HepG2 (cell line): ENCODE measurements around the gene CAPN12. TPM values are rescaled to one million over a fixed set of nuclear protein-coding genes. Genes with fewer than 3 reads are reported as not detected.

Experiments
- ARNT2 ChIP-seq: sonication (generic); formaldehyde crosslinking; IDR thresholded peaks from 2 replicates; pipeline ENCODE4 v1.8.0; 2022; ENCODE audit warnings: mild to moderate bottlenecking, low read depth, missing genetic modification reagents, moderate library complexity
- PRMT3 ChIP-seq: sonication (generic); formaldehyde crosslinking; IDR thresholded peaks from 2 replicates; pipeline ENCODE4 v1.8.1; 2022; ENCODE audit warnings: low read depth, mild to moderate bottlenecking, moderate library complexity, missing genetic modification reagents, borderline replicate concordance
- SIN3A ChIP-seq: IDR thresholded peaks from 2 replicates; pipeline ENCODE4 v1.6.1; 2011; ENCODE audit warnings: low read depth, mild to moderate bottlenecking, control low read depth, low read length, borderline replicate concordance
- XRCC5 ChIP-seq: fragments of 200-400 bp; formaldehyde crosslinking; optimal IDR thresholded peaks from 2 replicates; pipeline ENCODE3; 2017; ENCODE audit warnings: mild to moderate bottlenecking, low read length
- ZBTB3 ChIP-seq: sonication (generic); formaldehyde crosslinking; IDR thresholded peaks from 2 replicates; pipeline ENCODE4 v1.4.0; 2020; ENCODE audit warnings: low read depth, mild to moderate bottlenecking, moderate library complexity, missing genetic modification reagents, borderline replicate concordance
- ZNF629 ChIP-seq: sonication (generic); formaldehyde crosslinking; conservative IDR thresholded peaks from 2 replicates; pipeline ENCODE4 v1.5.0; 2020; ENCODE audit warnings: missing genetic modification reagents
- ZNF792 ChIP-seq: IDR thresholded peaks from 2 replicates; pipeline ENCODE4 v1.6.1; 2016
- polyA plus RNA-seq, 8 experiments: library from polyadenylated mRNA; depleted of rRNA in 3 of 8; stranded (reverse) in 7 of 8; unstranded in 1 of 8; fragments of >200 nt; fragmentation: Illumina TruSeq in 4 of 8; extraction: Trizol in 4 of 8; gene quantifications; 2 replicates each; pipeline versions ENCODE4 v1.2.1 to v1.2.3, GENCODE V29; 2011 to 2016; ENCODE audit warnings: low read depth in 4 of 8, missing spikeins in 1 of 8, mixed read lengths in 1 of 8; ENCODE audit not compliant: insufficient read depth in 1 of 8
- total RNA-seq, 5 experiments: library from RNA; depleted of rRNA; stranded (reverse); fragments of >200 nt; fragmentation: Illumina TruSeq; extraction: Trizol; gene quantifications; 2 replicates each; pipeline ENCODE4 v1.2.3, GENCODE V29; 2016; ENCODE audit warnings: low read depth in 1 of 5
- TF ChIP-seq, protein P1 (sequence below): sonication (generic); formaldehyde crosslinking; IDR thresholded peaks from 2 replicates; pipeline ENCODE4 v1.4.0; 2020; ENCODE audit warnings: mild to moderate bottlenecking, missing genetic modification reagents
- TF ChIP-seq, protein P2 (sequence below): sonication (generic); formaldehyde crosslinking; conservative IDR thresholded peaks from 2 replicates; pipeline ENCODE4 v1.8.0; 2022; ENCODE audit warnings: missing genetic modification reagents

The CAPN12 gene
- total and polyA plus RNA-seq, 2 of the 13 experiments (the other 11 are each of a cell fraction or from before 2014, with no cell fraction given) = 1.6 to 13.6 TPM

DNA sequence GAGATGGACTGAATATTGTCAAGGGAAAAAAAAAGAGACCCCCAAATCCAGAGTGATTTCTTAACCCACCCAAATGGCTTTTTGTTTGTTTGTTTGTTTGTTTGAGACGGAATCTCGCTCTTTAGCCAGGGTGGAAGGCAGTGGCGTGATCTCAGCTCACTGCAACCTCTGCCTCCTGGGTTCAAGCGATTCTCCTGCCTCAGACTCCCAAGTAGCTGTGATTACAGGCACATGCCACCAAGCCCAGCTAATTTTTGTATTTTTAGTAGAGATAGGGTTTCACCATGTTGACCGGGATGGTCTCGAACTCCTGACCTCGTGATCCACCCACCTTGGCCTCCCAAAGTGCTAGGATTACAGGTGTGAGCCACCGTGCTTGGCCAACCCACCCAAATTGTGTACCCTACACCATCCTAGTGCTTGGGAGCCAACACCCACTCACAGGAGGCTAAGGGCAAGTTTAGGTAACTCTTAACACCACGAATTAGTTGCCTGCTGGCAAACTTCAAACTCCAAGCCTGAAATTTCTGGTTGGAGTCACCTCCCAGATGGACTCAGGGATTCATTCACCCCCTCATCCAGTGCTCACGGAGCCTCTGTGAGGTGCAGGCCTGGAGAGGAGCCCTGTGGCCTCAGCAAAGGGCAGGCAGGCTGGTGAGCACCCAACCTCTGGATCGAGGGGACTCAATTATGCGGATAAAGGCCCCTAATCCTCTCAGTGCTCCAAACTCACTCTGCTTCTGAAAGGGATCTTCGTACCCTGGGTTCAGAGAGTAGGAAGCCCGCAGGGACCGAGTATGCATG, 59.2 kb downstream of the CAPN12 start (continued):
- TF ChIP-seq, protein P1, sequence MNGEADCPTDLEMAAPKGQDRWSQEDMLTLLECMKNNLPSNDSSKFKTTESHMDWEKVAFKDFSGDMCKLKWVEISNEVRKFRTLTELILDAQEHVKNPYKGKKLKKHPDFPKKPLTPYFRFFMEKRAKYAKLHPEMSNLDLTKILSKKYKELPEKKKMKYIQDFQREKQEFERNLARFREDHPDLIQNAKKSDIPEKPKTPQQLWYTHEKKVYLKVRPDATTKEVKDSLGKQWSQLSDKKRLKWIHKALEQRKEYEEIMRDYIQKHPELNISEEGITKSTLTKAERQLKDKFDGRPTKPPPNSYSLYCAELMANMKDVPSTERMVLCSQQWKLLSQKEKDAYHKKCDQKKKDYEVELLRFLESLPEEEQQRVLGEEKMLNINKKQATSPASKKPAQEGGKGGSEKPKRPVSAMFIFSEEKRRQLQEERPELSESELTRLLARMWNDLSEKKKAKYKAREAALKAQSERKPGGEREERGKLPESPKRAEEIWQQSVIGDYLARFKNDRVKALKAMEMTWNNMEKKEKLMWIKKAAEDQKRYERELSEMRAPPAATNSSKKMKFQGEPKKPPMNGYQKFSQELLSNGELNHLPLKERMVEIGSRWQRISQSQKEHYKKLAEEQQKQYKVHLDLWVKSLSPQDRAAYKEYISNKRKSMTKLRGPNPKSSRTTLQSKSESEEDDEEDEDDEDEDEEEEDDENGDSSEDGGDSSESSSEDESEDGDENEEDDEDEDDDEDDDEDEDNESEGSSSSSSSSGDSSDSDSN = 0 out of 2 replicates have a peak, but pooled peaks have one; percentile 17
- TF ChIP-seq ARNT2 (CRISPR knock-in tag) (0 out of 2 replicates have a peak, but pooled peaks have one; percentile 38), ZNF629 (CRISPR knock-in tag) (0 out of 2 replicates have a peak, but pooled peaks have one; percentile 13), PRMT3 (CRISPR knock-in tag) (no peak), ZBTB3 (CRISPR knock-in tag) (no peak), ZNF792 (CRISPR knock-in tag) (no peak), XRCC5 (peak; percentile 1), SIN3A (no peak)
- TF ChIP-seq, protein P2, sequence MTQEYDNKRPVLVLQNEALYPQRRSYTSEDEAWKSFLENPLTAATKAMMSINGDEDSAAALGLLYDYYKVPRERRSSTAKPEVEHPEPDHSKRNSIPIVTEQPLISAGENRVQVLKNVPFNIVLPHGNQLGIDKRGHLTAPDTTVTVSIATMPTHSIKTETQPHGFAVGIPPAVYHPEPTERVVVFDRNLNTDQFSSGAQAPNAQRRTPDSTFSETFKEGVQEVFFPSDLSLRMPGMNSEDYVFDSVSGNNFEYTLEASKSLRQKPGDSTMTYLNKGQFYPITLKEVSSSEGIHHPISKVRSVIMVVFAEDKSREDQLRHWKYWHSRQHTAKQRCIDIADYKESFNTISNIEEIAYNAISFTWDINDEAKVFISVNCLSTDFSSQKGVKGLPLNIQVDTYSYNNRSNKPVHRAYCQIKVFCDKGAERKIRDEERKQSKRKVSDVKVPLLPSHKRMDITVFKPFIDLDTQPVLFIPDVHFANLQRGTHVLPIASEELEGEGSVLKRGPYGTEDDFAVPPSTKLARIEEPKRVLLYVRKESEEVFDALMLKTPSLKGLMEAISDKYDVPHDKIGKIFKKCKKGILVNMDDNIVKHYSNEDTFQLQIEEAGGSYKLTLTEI (CRISPR knock-in tag) = no peak
- TF ChIP-seq, all 625 proteins: peak for 11
